NCI-H2107 treated with DMSO at 0.1 percent for 48 hours (cell line): ENCODE data around the gene TFDP1.

Experiments
- DNase-seq: peaks from one replicate; lab custom pipeline; 2025; ENCODE audit not compliant: unreplicated experiment; lab: John Stamatoyannopoulos, UW

Gene TFDP1

GRCh38 chr13:113596321-113597200, 12.0 kb downstream of the TFDP1 start:
- DNase-seq: no peak

GRCh38 chr13:113597391-113598080, 13.0 kb downstream of the TFDP1 start:
- no peak for DNase-seq

- DNase-seq: no peak
Observed at GRCh38 chr13:113598081-113598410, 13.5 kb downstream of the TFDP1 start.

GRCh38 chr13:113598481-113598880, 13.9 kb downstream of the TFDP1 start:
- no peak for DNase-seq

GRCh38 chr13:113599391-113599790, 14.8 kb downstream of the TFDP1 start:
- DNase-seq: no peak

GRCh38 chr13:113601166-113602070, 16.9 kb downstream of the TFDP1 start:
- no peak for DNase-seq

GRCh38 chr13:113602291-113602988, 17.9 kb downstream of the TFDP1 start:
- DNase-seq: no peak

GRCh38 chr13:113603116-113603710, 18.7 kb downstream of the TFDP1 start:
- DNase-seq: no peak

GRCh38 chr13:113604186-113604585, 19.6 kb downstream of the TFDP1 start:
- DNase-seq: no peak

- DNase-seq: no peak
Observed at GRCh38 chr13:113605461-113605860, 20.9 kb downstream of the TFDP1 start.

- DNase-seq: no peak
Observed at GRCh38 chr13:113605866-113606438, 21.4 kb downstream of the TFDP1 start.

- DNase-seq: no peak
Observed at GRCh38 chr13:113607056-113607888, 22.7 kb downstream of the TFDP1 start.

- no peak for DNase-seq
Observed at GRCh38 chr13:113607889-113608635, 23.5 kb downstream of the TFDP1 start.

GRCh38 chr13:113608967-113609533, 24.5 kb downstream of the TFDP1 start:
- DNase-seq: no peak

- no peak for DNase-seq
Observed at GRCh38 chr13:113609616-113610015, 25.1 kb downstream of the TFDP1 start.

- DNase-seq: no peak
Observed at GRCh38 chr13:113610266-113610665, 25.7 kb downstream of the TFDP1 start.

- DNase-seq: no peak
Observed at GRCh38 chr13:113611996-113612395, 27.4 kb downstream of the TFDP1 start.

GRCh38 chr13:113612607-113613006, 28.1 kb downstream of the TFDP1 start:
- DNase-seq: no peak
